SK-N-SH (cell line): ENCODE data around the gene USH1G. TPM values are rescaled to one million over a fixed set of nuclear protein-coding genes. Genes with fewer than 3 reads are reported as not detected.

Experiments
- CTCF ChIP-seq: fragments of 200-600 bp; sonication (generic); IDR thresholded peaks from 2 replicates; pipeline ENCODE4 v1.6.1; 2017; ENCODE audit warnings: antibody characterized with exemption, mild to moderate bottlenecking, moderate library complexity
- ELF1 ChIP-seq: IDR thresholded peaks from 2 replicates; pipeline ENCODE4 v1.4.0; 2012
- EP300 ChIP-seq, 2 experiments: IDR thresholded peaks; 2 replicates each; pipeline versions ENCODE4 v1.4.0 to v1.6.1; 2012; ENCODE audit warnings: borderline replicate concordance in 1 of 2, low read depth in 1 of 2, low read length in 1 of 2
- FOXJ3 ChIP-seq: sonication (generic); formaldehyde crosslinking; IDR thresholded peaks from 2 replicates; pipeline ENCODE4 v1.5.1; 2020; ENCODE audit warnings: mild to moderate bottlenecking, missing genetic modification reagents
- FOXM1 ChIP-seq: IDR thresholded peaks from 2 replicates; pipeline ENCODE4 v1.4.0; 2012; ENCODE audit warnings: low read depth, mild to moderate bottlenecking
- GABPA ChIP-seq: IDR thresholded peaks from 2 replicates; pipeline ENCODE4 v1.4.0; 2012; ENCODE audit warnings: low read depth, mild to moderate bottlenecking
- GATA2 ChIP-seq: sonication (generic); formaldehyde crosslinking; IDR thresholded peaks from 2 replicates; pipeline ENCODE4 v1.5.0; 2020; ENCODE audit warnings: mild to moderate bottlenecking, missing genetic modification reagents
- JUND ChIP-seq: IDR thresholded peaks from 2 replicates; pipeline ENCODE4 v1.4.0; 2012
- MEF2A ChIP-seq: IDR thresholded peaks from 2 replicates; pipeline ENCODE4 v1.4.0; 2012; ENCODE audit warnings: low read depth, borderline replicate concordance
- MXI1 ChIP-seq: IDR thresholded peaks from 2 replicates; pipeline ENCODE4 v1.6.1; 2012; ENCODE audit warnings: mild to moderate bottlenecking, low read depth, low read length, improper control_type of control experiment
- NFIC ChIP-seq: IDR thresholded peaks from 2 replicates; pipeline ENCODE4 v1.4.0; 2012; ENCODE audit warnings: borderline replicate concordance
- NRF1 ChIP-seq: IDR thresholded peaks from 2 replicates; pipeline ENCODE4 v1.6.1; 2012; ENCODE audit warnings: low read depth, mild to moderate bottlenecking, low read length
- PBX3 ChIP-seq: IDR thresholded peaks from 2 replicates; pipeline ENCODE4; 2012
- POLR2AphosphoS5 ChIP-seq: IDR thresholded peaks from 2 replicates; pipeline ENCODE4 v1.6.1; 2012; ENCODE audit warnings: low read depth, low read length
- RAD21 ChIP-seq: IDR thresholded peaks from 2 replicates; pipeline ENCODE4 v1.6.1; 2012; ENCODE audit warnings: mild to moderate bottlenecking, low read length
- RFX5 ChIP-seq: IDR thresholded peaks from 2 replicates; pipeline ENCODE4 v1.6.1; 2012; ENCODE audit warnings: mild to moderate bottlenecking, improper control_type of control experiment, low read length
- RXRA ChIP-seq: IDR thresholded peaks from 2 replicates; pipeline ENCODE4 v1.4.0; 2012; ENCODE audit warnings: low read depth, mild to moderate bottlenecking, borderline replicate concordance
- SIN3A ChIP-seq: IDR thresholded peaks from 2 replicates; pipeline ENCODE4 v1.6.1; 2012; ENCODE audit warnings: low read depth, mild to moderate bottlenecking, low read length, moderate library complexity, borderline replicate concordance
- SMC3 ChIP-seq: IDR thresholded peaks from 2 replicates; pipeline ENCODE4 v1.6.1; 2012; ENCODE audit warnings: low read depth, low read length, improper control_type of control experiment
- TAF1 ChIP-seq: IDR thresholded peaks from 2 replicates; pipeline ENCODE4 v1.6.1; 2012; ENCODE audit warnings: low read depth, mild to moderate bottlenecking, low read length, moderate library complexity, borderline replicate concordance
- TCF12 ChIP-seq: IDR thresholded peaks from 2 replicates; pipeline ENCODE4 v1.4.0; 2012
- ZBTB33 ChIP-seq: IDR thresholded peaks from 2 replicates; pipeline ENCODE4 v1.4.0; 2012; ENCODE audit warnings: low read depth, borderline replicate concordance
- polyA plus RNA-seq, 3 experiments: library from polyadenylated mRNA; depleted of rRNA; stranded (reverse); fragments of >200 nt; gene quantifications; 2 replicates each; pipeline ENCODE4 v1.2.3, GENCODE V29; 2012
- TF ChIP-seq, protein P1 (sequence below): IDR thresholded peaks from 2 replicates; pipeline ENCODE4 v1.6.1; 2012; ENCODE audit warnings: mild to moderate bottlenecking, low read depth, low read length, moderate library complexity
- TF ChIP-seq, protein P2 (sequence below): IDR thresholded peaks from 2 replicates; pipeline ENCODE4 v1.4.0; 2012; ENCODE audit warnings: low read depth

Gene USH1G
- polyA plus RNA-seq, 1 of the 3 experiments (the other 2 are of a cell fraction): not detected

- TF ChIP-seq, protein P1, sequence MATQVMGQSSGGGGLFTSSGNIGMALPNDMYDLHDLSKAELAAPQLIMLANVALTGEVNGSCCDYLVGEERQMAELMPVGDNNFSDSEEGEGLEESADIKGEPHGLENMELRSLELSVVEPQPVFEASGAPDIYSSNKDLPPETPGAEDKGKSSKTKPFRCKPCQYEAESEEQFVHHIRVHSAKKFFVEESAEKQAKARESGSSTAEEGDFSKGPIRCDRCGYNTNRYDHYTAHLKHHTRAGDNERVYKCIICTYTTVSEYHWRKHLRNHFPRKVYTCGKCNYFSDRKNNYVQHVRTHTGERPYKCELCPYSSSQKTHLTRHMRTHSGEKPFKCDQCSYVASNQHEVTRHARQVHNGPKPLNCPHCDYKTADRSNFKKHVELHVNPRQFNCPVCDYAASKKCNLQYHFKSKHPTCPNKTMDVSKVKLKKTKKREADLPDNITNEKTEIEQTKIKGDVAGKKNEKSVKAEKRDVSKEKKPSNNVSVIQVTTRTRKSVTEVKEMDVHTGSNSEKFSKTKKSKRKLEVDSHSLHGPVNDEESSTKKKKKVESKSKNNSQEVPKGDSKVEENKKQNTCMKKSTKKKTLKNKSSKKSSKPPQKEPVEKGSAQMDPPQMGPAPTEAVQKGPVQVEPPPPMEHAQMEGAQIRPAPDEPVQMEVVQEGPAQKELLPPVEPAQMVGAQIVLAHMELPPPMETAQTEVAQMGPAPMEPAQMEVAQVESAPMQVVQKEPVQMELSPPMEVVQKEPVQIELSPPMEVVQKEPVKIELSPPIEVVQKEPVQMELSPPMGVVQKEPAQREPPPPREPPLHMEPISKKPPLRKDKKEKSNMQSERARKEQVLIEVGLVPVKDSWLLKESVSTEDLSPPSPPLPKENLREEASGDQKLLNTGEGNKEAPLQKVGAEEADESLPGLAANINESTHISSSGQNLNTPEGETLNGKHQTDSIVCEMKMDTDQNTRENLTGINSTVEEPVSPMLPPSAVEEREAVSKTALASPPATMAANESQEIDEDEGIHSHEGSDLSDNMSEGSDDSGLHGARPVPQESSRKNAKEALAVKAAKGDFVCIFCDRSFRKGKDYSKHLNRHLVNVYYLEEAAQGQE: 0 out of 2 replicates have a peak, but pooled peaks have one; percentile 3
- no peak for TF ChIP-seq GATA2
- TF ChIP-seq NRF1: no peak
- no peak for TF ChIP-seq FOXJ3 (CRISPR knock-in tag)
- no peak; the same call in 1 of the 2 replicates for TF ChIP-seq RXRA
- TF ChIP-seq TAF1: peak; percentile 87
- TF ChIP-seq ELF1: peak; percentile 99
- TF ChIP-seq NFIC: no peak
- peak; percentile 38; the same call in 1 of the 2 replicates for TF ChIP-seq GABPA
- TF ChIP-seq TCF12: no peak
- TF ChIP-seq SIN3A: peak; percentile 83; the same call in 1 of the 2 replicates
- TF ChIP-seq SMC3: no peak
- no peak for TF ChIP-seq EP300 (IDR thresholded peaks at IDR 0.05; ENCODE audit: borderline replicate concordance in 1 of 2, low read depth in 1 of 2, low read length in 1 of 2)
- TF ChIP-seq FOXM1: no peak
- no peak for TF ChIP-seq CTCF
- TF ChIP-seq PBX3: no peak
- TF ChIP-seq RAD21: no peak
- 0 out of 2 replicates have a peak, but pooled peaks have one; percentile 9 for TF ChIP-seq MXI1
- TF ChIP-seq JUND: no peak
- TF ChIP-seq POLR2AphosphoS5: peak; percentile 99
- no peak for TF ChIP-seq MEF2A
- peak; percentile 82; the same call in 1 of the 2 replicates for TF ChIP-seq RFX5
- TF ChIP-seq, protein P2, sequence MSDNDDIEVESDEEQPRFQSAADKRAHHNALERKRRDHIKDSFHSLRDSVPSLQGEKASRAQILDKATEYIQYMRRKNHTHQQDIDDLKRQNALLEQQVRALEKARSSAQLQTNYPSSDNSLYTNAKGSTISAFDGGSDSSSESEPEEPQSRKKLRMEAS: peak; percentile 84
- TF ChIP-seq ZBTB33: no peak
Observed at GRCh38 chr17:74873037-74873873, 49.8 kb downstream of the USH1G start (continued).
